ENCODE measurements around the gene KDM4E.
"Not testable (repeated sequence)": the region's sequence is repeated elsewhere in the genome, so short reads cannot be mapped to it uniquely, and the experiment has no call there.

KDM4E gene

DNA sequence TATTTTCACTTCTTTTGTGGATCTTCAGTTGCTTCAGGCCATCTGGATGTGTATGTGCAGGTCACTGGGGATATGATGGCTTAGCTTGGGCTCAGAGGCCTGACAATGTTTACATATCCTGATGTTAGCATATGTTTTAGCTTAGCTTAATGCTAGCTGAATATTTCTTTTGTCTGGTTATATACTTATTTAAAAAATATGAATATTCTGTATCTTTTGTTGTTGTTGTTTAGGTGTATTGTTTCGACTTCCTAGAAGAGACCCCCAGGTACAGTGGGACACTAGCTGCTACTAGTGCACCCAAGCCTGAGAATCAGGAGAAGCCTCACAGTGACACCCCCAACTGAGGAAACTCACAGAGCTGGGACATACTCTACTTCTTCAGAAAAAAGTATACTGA, at the start of gene KDM4E:
TSS of gene KDM4E (plus strand) at position 301 of the 400 bp plus-strand sequence. CDS start 300 bp downstream, outside the sequence.
- DNase-seq (ENCODE audit: low read depth in 1 of 2, low spot score in 1 of 2): no peak
- in situ Hi-C loops (cut with HindIII; ENCODE audit: low pct_unique_long_range_greater_than_20kb, low sequenced_read_pairs): no loop called here
- TF ChIP-seq JUND (IDR thresholded peaks at IDR 0.05; ENCODE audit: low read depth): no peak

DNA sequence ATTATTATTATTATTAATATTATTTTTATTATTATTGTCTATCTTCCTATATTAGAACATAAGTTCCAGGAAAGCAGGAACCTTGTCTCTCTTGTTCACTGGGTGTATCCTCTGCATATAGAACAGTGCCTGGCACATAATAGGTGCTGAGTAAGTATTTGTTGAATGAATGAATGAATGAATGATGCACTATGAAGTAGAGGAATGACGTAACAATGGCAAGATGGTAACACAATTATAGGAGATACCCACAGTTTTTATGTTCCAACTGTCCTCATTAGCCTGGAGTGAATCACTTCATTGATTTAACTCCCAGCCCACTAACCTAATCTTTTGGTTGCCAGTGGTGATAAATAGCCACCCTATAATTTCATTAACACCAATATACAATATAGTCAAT, 49.5 kb upstream of the KDM4E start:
- DNase-seq (ENCODE audit: low read depth in 1 of 2, low spot score in 1 of 2): no peak
- TF ChIP-seq JUND (IDR thresholded peaks at IDR 0.05; ENCODE audit: low read depth): no peak
- in situ Hi-C loops (cut with HindIII; ENCODE audit: low pct_unique_long_range_greater_than_20kb, low sequenced_read_pairs): no loop called here

DNA sequence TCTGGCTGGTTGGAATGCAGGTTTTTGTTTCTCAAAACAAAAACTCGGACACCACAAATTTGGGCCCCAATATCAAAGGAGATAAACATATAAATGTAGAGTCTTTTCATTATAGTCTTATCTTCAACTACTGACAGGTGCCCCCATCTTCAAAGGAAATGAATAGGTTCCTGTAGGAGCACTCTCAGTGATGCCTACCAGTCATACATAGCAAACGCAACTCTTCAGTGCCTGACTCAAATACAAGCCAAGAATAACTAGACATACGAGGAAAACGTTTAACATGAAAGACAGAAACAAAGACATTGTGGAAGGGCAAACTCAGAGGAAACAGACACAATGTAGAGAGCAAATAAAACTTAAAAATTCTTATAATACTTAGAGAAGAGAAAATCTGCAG, 37.7 kb upstream of the KDM4E start:
- TF ChIP-seq JUND (IDR thresholded peaks at IDR 0.05; ENCODE audit: low read depth): no peak

DNA sequence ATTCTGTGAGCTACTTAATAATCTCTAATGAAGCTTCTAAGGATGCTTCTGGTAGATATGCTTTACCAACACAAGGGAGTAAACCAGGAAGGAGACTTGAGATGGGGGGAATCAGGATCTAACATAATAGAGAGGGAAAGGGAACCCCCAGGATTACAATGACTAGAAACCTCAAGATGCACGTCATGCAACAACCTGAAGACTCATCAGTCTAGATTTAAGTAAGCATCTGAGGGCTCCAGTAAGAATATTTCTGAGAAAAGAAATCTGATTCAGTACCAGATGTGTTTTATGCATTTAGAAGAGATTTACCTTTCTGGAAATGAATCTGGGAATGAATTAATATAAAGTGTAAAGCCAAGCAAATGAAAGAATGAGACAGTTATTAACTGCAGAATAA, 36.3 kb upstream of the KDM4E start:
- in situ Hi-C loops (cut with HindIII; ENCODE audit: low pct_unique_long_range_greater_than_20kb, low sequenced_read_pairs): no loop called here
- no peak for TF ChIP-seq JUND (IDR thresholded peaks at IDR 0.05; ENCODE audit: low read depth)
- no peak for DNase-seq (ENCODE audit: low read depth in 1 of 2, low spot score in 1 of 2)

More for the DNA sequence above, 37.7 kb upstream of the KDM4E start:
- DNase-seq (ENCODE audit: low read depth in 1 of 2, low spot score in 1 of 2): no peak
- in situ Hi-C loops (cut with HindIII; ENCODE audit: low pct_unique_long_range_greater_than_20kb, low sequenced_read_pairs): no loop called here

DNA sequence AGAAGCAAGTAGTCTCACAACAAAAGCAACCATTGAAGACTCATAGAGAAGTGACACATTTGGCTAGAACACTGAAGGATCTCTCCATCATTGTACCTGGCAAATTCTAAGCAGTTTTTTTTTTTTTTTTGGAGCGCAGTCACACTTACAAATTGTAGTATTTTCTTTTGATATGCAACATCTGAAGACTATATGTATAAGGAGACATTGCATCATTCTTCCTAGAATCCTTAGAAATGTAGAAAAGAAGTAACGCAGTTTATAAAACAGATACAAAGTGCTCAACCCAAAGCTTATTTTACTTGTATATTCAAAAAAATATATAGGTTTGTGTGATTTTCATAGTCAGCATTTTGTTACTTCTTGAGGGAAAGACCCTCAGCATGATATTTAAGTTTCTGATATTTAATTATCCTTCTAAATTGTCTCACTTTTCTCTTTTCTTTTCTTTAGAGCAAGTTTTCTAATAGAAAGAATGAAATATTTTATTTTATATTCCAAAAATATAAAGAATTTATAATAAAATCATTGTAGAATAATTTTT, 31.6 kb upstream of the KDM4E start:
- in situ Hi-C loops (cut with HindIII; ENCODE audit: low pct_unique_long_range_greater_than_20kb, low sequenced_read_pairs): no loop called here
- TF ChIP-seq JUND (IDR thresholded peaks at IDR 0.05; ENCODE audit: low read depth): no peak
- no peak for DNase-seq (ENCODE audit: low read depth in 1 of 2, low spot score in 1 of 2)

DNA sequence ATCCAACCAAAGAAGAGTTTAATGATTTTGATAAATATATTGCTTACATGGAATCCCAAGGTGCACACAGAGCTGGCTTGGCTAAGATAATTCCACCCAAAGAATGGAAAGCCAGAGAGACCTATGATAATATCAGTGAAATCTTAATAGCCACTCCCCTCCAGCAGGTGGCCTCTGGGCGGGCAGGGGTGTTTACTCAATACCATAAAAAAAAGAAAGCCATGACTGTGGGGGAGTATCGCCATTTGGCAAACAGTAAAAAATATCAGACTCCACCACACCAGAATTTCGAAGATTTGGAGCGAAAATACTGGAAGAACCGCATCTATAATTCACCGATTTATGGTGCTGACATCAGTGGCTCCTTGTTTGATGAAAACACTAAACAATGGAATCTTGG, 27.6 kb upstream of the KDM4E start:
- TF ChIP-seq JUND (IDR thresholded peaks at IDR 0.05; ENCODE audit: low read depth): no peak
- in situ Hi-C loops (cut with HindIII; ENCODE audit: low pct_unique_long_range_greater_than_20kb, low sequenced_read_pairs): no loop called here
- no peak for DNase-seq (ENCODE audit: low read depth in 1 of 2, low spot score in 1 of 2)

DNA sequence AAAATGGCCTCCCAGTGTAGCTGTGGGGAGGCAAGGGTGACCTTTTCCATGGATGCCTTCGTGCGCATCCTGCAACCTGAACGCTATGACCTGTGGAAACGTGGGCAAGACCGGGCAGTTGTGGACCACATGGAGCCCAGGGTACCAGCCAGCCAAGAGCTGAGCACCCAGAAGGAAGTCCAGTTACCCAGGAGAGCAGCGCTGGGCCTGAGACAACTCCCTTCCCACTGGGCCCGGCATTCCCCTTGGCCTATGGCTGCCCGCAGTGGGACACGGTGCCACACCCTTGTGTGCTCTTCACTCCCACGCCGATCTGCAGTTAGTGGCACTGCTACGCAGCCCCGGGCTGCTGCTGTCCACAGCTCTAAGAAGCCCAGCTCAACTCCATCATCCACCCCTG, 26.8 kb upstream of the KDM4E start:
- no peak for DNase-seq (ENCODE audit: low read depth in 1 of 2, low spot score in 1 of 2)
- TF ChIP-seq JUND (IDR thresholded peaks at IDR 0.05; ENCODE audit: low read depth): no peak
- in situ Hi-C loops (cut with HindIII; ENCODE audit: low pct_unique_long_range_greater_than_20kb, low sequenced_read_pairs): no loop called here

DNA sequence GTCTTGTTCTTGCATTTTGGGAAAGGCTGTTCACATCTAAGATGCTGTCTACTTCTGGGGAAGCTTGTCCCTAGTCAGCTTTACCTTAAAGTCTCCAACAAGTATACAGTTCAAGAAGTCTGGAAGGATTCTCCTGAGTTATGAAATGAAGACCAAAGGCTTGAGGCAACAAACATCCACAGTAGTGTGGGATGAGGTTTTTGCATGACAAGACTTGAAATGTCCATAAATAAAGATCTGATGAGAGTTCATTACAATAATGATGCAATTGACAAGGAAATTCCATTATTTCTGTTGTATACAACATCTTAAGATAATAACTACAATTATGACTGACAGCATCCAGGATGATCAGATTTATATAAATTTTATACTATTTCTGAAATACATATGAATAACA, 21.3 kb upstream of the KDM4E start:
- in situ Hi-C loops (cut with HindIII; ENCODE audit: low pct_unique_long_range_greater_than_20kb, low sequenced_read_pairs): no loop called here
- DNase-seq (ENCODE audit: low read depth in 1 of 2, low spot score in 1 of 2): no peak
- no peak for TF ChIP-seq JUND (IDR thresholded peaks at IDR 0.05; ENCODE audit: low read depth)

DNA sequence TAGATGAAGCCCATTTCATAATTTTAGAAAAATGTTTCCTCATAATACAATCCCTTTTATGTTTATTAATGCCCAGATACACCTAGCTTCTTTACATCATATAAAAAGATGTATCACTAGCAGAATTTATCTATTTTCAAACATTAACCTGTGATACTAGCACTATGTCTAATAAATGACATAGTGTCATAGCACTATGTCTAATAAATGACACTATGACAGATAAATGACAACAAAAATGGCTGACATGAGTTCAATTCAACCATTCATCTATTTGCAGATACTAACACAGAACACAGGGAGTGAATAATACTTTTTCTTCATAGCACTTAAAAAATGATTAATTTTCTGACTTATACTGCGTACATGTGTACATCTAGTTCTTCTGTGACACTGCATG, 19.4 kb upstream of the KDM4E start:
- in situ Hi-C loops (cut with HindIII; ENCODE audit: low pct_unique_long_range_greater_than_20kb, low sequenced_read_pairs): no loop called here
- TF ChIP-seq JUND (IDR thresholded peaks at IDR 0.05; ENCODE audit: low read depth): no peak
- no peak for DNase-seq (ENCODE audit: low read depth in 1 of 2, low spot score in 1 of 2)

DNA sequence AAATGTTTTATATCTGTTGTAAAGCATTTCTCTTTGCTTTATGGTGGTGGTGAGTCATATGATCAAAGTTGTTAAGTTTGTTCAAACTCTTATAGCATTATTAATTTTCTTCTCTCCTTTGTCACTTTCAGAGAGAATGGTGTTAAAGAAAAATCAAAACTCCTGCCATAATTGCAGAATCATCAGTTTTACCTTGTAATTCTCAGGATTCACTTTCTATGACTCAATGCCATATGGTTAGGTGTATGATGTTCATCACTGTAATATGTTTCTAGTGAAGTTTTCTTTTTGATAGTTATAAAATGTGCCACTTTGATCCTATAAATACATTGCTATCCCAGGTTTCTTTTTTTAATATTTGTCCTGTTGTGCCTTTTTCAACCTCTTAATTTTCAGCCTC, 13.7 kb upstream of the KDM4E start:
- no peak for TF ChIP-seq JUND (IDR thresholded peaks at IDR 0.05; ENCODE audit: low read depth)
- in situ Hi-C loops (cut with HindIII; ENCODE audit: low pct_unique_long_range_greater_than_20kb, low sequenced_read_pairs): no loop called here
- DNase-seq (ENCODE audit: low read depth in 1 of 2, low spot score in 1 of 2): no peak

DNA sequence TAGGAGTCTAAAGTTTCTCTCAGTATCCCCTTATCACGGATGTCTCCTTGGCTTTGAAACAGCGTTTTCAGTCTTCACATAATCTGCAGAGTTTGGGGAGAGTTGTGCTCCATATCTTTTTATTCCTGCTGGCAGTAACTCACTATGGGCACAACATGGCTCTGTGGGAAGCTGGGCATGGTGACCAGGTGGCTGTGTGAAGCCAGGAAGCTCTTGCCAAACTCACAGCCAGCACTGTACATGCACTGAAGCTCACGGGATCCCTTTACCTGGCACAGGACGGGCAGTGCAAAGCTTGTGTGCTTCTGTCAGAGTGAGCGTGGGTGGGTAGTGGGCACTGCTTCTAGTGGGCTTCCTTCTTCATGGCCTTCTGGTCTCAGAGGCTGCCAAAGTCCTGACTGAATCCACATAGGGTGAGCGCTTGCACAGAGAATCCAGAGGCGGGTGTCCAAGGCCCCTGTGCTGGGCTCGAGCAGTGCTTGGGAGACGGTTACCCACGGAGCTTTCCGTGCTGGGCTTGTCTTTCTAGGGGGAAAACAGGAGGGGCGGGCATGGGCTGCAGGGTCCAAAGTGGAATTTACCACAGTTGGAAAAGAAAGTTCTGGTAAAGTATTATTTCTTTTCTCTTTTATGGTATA, 10.8 kb upstream of the KDM4E start:
- no peak for TF ChIP-seq JUND (IDR thresholded peaks at IDR 0.05; ENCODE audit: low read depth)
- DNase-seq (ENCODE audit: low read depth in 1 of 2, low spot score in 1 of 2): no peak
- in situ Hi-C loops (cut with HindIII; ENCODE audit: low pct_unique_long_range_greater_than_20kb, low sequenced_read_pairs): no loop called here

DNA sequence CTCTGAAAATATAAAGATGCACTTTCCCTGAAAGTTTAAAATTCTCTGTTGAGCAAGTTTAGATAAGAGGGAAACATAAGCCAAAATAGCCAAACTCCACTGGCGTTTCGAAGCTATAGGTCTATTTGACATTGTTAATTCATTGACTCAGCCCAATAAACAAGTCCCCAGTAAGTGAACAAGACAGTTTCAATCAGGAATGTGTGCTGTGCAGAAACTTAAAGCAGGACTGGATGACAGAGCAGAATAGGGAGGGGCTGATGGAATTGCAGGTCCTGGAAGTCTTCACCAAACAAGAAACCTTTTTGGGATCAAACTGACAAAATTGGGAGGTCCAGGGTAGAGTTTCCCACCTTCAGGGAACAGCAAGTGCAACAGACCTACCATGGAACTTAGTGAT, 8.9 kb upstream of the KDM4E start:
- DNase-seq (ENCODE audit: low read depth in 1 of 2, low spot score in 1 of 2): peak in 1 of 2 experiments; percentile 7
- TF ChIP-seq JUND (IDR thresholded peaks at IDR 0.05; ENCODE audit: low read depth): no peak
- in situ Hi-C loops (cut with HindIII; ENCODE audit: low pct_unique_long_range_greater_than_20kb, low sequenced_read_pairs): no loop called here

DNA sequence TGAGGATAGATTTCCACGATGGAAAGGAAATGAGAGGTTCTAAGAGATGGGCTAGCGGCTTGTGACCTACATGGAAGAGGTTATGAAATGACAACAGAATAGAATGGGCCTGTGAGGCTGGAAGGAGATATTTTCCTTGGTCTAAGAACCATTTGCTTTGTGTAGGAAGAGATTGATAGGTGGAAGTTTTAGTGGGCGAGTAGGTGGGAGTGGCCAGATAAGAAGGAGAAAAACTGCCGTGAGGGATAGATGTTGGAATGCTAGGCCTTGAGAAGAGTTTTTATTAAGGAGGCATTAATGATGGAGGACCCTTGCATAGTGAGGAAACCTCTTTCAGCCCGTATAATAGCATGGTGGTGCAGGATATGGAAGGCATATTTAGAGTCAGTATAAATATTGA, 3.6 kb upstream of the KDM4E start:
- DNase-seq (ENCODE audit: low read depth in 1 of 2, low spot score in 1 of 2); in situ Hi-C loops (cut with HindIII; ENCODE audit: low pct_unique_long_range_greater_than_20kb, low sequenced_read_pairs): not testable (repeated sequence)

DNA sequence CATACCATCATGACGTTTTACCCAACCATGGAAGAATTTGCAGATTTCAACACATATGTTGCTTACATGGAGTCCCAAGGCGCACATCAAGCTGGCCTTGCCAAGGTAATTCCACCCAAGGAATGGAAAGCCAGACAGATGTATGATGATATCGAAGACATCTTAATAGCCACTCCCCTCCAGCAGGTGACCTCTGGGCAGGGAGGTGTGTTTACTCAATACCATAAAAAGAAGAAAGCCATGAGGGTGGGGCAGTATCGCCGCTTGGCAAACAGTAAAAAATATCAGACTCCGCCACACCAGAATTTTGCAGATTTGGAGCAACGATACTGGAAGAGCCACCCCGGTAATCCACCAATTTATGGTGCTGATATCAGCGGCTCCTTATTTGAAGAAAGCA, 536 bp downstream of the KDM4E start:
- in situ Hi-C loops (cut with HindIII; ENCODE audit: low pct_unique_long_range_greater_than_20kb, low sequenced_read_pairs); DNase-seq (ENCODE audit: low read depth in 1 of 2, low spot score in 1 of 2): not testable (repeated sequence)
